ENCODE measurements around the gene VPS13D.

The VPS13D gene

DNA sequence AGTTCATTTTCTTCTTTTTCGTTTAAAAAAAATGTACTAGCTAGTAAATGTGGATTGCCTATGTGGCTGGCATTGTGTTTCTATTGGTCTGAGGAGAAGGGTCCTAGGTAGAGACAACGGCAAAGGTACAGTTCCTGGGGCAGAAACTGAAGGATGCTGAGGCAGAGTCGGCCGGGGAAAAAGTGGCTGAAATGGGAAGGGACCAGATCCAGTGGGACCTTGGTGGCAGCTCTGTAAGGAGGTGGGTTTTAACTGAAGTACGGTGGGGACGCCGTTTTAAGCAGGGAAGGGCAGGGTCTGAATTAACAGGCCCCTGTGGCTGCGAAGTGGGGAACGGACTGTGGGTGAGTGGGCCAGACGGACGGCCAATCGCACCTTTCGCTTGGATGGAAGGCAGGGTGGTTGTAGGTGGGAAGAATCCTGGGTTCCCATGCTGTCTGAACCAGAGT lies 420 bp upstream of the VPS13D start:
- DNase-seq = no peak

DNA sequence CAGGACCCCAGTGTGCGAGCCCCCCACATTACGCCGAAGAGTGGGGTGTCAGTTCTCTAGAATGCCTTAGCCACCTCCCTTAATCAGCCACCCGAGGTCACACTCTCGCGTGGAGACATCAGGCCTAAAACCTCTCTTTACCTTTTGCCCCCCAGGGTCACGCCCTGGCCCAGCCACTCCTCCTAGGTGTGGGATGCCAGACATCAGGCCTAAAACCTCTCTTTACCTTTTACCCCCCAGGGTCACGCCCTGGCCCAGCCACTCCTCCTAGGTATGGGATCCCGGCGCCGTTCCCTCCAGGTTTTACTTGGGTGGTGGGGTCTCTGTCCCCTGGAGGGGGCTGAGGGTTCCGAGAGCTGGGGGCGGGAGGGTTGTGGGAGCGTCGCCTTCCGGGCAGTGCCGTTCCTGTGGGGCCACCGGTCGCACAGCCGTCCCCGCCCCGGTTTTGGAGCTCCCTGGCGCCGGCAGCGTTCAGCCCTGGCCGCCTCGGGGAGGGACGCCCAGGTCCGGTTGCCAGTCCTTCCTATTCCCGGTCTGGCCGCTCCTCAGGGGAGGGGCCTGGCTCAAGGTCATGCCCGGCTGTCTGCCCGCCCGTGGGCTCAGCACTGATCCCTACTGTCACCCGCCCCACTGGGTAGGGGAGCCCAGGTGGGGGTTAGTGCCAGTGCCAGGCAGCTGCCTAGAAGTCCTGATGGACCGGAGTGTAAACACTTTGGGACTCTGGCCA lies 882 bp downstream of the VPS13D start:
- DNase-seq = no peak

DNA sequence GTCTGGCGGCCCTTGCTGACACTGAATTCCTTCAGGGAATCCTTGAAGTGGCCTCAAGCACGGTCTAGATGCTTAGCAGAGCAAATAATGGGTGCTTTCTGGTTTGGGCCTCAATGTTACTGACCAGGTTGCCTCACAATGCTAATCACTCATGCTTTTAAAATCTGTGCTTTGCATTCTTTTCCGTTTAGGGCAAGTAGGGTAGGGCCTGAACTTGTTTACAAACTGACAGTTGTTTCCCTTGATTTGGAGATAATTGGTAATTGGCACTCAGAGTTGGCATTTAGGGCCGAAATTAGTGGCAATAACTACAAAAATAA lies 1.4 kb downstream of the VPS13D start:
- DNase-seq = no peak

DNA sequence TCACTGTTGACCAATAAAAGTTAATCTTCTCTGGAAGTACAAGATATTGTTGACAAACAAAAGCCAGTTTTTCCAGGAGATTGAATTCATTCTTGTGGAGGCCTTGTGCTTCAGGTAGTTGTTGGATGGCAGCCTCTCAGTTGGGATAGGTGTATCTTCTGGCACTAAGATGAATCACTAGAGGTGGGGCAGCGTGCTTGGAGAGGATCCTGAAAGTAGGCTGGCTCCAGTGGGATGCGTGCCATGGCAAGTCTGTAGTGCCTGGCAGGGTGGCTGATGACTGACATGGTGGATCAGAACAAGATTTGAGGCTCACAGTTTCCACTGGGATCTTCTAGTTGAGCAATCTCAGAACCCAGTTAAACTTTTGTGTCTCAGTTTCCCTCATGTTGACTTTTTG lies 2.4 kb downstream of the VPS13D start:
- DNase-seq = no peak

DNA sequence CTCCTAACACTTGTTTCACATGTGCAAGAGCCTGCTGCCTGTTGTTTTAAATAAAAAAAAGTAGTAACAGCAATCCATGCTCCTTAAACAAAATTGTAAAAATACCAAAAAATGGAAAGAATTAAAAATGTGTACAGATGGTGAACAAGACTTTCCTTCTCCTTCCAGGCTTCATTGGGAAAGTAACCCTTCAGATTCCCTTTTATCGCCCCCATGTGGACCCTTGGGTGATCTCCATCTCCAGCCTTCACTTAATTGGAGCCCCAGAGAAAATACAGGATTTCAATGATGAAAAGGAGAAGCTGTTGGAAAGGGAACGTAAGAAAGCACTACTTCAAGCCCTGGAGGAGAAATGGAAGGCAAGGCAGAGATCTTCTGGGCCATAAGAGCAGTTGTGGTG lies 14.2 kb downstream of the VPS13D start:
- DNase-seq = no peak

DNA sequence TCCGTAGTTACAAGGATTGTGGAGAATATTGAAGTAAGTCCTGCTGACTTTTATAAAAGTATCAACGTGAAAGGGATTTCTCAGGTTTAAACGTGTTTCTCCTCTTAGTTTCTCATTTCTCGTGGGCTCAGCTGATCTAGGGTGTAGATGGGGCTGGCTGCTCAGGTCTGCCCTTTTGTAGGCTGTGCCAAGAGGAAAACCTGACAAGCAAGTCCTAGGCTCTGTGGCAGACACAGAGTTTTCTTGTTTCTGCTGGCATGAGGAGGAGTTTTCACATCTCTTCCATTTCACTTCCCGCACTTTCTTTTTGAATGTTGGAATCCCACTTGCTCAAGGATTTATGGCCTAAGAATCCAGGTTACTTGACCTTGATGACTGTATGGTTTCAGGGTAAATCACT lies 14.8 kb downstream of the VPS13D start:
- no peak for DNase-seq

DNA sequence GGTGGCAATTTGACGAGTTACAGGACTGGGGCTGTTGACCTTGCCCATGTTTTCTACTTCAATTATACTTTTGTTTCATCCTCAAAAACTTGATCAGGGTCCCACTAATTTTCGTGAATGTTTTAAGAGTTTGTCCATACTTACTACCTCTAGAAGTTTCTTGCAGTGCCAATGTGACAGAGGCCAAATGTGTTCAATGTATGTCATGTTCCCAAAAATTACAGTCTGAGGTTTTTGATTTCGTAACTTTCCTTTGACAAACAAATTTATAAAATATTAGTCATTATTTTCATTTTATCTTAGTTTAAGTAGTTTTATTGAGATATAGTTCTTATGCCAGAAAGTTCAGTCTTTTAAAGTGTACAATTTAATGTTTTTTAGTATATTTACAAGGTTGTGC lies 15.3 kb downstream of the VPS13D start:
- DNase-seq = no peak

DNA sequence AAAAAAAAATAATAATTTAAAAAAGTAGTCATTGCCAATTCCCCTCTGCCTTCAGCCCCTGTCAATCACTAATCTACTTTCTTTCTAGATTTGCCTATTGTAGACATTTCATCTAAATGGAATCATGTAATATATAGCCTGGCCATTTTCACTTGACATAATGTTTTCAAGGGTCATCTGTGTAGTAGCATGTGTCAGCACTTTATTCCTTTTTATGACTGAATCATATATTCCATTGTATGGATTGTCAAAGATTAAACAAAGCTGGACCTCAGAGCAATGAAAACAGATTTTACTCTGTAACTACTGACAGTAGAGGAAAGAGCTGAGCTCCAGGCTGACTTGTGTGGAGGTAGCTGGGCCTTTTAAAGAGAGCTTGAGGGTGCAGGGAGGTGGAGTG lies 15.9 kb downstream of the VPS13D start:
- no peak for DNase-seq

DNA sequence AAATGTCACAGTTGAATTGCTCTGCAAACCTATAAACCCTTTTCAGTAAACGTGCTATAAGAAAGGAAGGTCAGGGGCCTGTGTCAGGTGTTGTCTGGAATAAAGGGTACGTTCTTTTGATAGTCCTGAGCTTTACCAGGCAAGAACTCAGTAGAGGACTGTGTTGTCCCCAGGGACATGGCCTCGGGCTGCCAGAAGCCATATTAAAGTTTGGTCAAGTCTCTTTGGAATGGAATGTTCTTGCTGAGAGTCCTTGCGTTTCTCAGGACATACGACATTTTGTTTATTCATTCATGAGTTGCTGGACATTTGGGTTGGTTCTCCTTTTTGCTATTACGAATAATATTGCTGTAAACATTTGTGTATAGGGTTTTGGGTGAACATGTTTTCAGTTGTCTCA lies 16.8 kb downstream of the VPS13D start:
- DNase-seq = no peak

DNA sequence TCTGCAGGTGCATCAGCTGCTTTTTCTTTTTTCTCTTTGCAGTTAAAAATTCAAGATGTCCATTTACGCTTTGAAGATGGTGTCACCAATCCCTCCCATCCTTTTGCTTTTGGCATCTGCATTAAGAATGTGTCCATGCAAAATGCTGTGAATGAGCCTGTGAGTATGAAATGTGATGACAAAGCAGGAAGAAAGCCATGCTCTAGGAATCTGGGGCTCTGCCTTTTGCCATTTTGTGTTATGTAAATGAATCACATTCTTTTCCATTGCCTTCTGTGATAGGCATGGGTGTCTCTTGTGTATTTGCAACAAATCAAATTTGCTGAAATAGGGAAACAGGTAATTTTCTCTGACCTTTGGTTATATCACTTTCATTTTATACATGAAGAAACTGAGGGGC lies 19.4 kb downstream of the VPS13D start:
- DNase-seq = no peak

DNA sequence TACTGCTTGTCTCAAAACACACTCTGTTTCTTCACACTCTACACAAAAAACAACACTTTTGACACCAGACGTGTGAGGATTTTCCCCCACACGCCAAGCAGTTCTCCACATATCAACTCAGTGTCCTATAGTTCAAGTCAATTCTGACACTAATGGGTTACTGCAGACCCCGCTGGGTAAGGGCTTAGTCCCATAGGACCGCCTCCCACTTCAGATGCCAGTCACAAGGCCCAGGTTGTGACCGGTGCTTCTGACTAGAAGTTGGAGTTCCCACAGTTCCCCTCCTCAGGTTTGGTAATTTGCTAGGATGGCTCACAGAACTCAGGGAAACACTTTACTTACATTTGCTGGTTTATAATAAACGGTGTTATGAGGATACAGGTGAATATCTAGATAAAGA lies 19.9 kb downstream of the VPS13D start:
- no peak for DNase-seq

DNA sequence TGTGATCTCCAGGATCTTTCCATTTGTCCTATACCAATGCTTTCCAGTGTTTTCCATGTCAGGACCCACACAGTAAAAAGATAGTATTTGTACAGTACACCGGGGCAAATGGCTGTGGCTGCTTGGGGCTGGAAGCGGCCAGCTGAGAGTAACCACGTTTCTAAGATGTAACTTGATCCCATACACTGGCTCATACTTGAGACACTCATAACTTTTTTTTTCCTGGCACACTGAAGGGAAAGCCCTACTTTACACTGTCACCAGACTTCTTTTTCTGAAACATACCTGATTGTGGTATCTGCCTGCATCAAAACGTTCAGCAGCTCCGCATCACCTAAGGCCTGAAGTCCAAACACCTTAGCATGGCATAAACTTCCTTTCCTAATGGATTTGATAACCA lies 21.6 kb downstream of the VPS13D start:
- no peak for DNase-seq

DNA sequence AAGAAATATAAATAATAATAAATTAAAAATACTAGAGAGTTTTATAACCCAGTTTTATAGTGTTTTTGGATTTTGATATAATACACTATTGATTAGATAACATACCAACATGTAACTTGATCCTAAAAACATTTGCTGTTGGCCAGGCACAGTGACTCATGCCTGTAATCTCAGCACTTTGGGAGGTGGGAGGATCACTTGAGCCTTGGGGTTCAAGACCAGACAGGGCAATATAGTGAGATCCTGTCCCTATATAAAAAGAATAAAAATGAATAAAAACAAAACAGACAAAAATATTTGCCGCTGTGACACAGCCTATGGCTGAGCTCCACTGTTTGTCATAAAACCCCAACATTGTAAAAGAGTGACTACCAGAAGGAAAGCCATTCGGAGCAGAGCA lies 26.1 kb downstream of the VPS13D start:
- no peak for DNase-seq

DNA sequence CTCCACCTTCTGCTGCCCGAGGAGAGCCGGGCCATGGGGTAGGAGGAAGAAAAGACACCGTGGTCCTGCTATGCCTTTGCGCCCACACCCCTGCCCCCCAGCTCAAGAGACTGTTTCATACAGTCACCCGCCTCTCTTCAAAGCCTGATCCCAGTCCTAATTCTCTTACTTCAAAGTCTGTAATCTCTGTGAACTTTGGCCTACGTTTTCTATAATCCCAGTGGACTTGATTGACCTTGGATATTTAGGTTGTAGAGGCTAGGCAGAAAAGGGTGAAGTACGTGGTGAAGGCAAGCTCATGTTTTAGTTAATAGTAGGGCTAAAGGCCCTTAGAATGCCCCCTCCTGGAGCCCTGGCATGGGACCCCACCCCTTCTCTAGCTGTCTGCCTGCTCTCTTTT lies 28.4 kb downstream of the VPS13D start:
- DNase-seq = no peak

DNA sequence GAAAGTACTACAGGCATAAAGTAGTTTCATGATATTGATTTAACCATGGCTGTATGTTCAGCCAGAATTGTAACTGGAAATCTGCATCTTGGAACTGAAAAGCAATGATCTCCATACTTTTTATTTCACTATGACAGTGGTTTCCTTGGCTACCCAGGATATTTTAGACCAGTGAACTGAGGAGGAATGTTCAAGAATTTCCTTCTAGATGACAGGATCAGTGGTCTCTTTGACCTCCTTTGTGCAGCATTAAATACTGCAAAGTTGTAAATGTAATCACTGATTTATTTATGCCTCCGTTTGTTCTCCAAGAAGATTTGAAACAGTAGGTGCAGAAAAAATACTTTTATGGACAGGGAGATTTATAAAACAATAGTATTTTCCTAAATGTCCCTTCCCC lies 39.5 kb downstream of the VPS13D start:
- DNase-seq = no peak

DNA sequence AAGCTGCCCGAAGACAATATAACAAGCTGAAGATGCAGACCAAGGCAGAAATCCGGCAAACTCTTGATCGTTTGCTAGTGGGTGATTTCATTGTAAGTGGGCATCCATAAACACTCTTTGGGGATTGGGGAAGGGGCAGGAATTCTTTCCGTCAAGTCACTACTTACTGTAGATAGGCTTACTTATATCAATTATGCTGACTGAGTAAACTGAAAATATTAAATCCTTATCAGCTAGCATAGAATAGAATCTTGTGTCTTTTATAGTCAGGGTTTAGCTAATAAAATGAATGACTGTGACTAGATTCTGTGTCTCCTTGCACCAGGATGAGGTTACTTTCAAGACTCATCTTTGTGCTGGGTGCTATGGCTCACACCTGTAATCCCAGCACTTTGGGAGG lies 41.2 kb downstream of the VPS13D start:
- no peak for DNase-seq

DNA sequence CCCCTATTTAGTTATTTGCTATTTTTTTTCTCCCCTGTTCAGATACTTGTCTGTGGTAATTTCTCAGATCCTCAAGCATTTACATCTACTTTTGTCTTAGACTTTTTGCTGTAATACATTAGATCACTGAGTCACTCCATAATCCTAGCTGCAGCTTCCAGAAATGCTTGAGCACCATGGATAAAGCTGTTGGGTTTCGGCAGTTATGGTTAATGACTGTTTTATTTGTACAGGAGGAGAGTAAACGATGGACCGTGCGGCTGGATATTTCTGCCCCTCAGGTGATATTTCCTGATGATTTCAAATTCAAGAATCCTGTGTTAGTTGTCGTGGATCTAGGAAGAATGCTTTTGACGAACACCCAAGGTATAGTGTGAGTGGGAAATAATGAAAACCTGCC lies 42.9 kb downstream of the VPS13D start:
- no peak for DNase-seq

DNA sequence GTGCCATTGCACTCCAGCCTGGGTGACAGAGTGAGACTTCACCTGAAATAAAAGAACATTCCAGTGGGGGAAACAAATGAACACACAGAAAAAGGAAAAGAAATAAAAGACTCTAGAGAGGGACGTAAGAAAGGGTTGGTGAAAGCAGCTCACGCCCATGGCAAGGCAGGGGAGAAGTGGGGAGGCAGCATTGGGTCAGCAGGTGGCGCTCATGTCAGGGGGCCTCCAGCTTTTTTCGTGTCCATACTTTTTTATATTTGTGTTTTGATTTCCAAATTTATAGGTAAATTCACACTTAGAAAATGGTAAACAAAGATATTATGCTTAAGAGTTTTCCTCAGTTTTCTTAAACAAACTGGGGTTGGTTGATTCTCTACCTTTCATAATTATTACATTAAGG lies 45.5 kb downstream of the VPS13D start:
- DNase-seq = no peak

DNA sequence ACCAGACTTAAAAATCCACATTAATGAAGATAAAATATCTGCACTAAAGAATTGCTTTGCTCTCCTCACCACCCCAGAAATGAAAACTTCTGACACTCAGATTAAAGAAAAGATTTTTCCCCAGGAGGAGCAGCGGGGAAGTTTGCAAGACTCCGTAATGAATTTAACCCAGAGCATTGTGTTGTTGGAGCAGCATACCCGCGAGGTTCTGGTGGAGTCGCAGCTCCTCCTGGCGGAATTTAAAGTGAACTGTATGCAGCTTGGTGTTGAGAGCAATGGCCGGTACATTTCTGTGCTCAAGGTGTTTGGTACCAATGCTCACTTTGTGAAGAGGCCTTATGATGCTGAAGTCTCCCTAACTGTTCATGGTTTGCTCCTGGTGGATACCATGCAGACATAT lies 46.4 kb downstream of the VPS13D start:
- DNase-seq = no peak

DNA sequence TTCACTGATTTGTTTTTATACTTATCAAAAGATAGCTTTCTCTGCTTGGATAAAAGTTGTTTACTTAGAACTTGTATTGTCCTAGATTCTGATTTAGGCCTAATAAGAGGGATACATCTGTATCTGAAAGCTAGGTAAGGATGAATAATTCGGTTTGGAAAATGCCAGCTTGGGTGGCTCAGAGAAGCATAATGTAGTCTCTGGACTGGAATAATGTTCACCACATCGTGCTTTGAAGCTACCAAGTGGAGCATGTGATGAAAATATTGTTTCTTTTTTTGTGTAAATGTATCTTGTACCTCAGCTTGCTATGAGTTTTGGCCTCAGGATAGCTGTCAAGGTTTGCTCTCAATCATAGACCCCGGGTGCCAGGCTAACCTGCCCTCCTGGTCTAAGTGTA lies 49.2 kb downstream of the VPS13D start:
- DNase-seq = no peak

DNA sequence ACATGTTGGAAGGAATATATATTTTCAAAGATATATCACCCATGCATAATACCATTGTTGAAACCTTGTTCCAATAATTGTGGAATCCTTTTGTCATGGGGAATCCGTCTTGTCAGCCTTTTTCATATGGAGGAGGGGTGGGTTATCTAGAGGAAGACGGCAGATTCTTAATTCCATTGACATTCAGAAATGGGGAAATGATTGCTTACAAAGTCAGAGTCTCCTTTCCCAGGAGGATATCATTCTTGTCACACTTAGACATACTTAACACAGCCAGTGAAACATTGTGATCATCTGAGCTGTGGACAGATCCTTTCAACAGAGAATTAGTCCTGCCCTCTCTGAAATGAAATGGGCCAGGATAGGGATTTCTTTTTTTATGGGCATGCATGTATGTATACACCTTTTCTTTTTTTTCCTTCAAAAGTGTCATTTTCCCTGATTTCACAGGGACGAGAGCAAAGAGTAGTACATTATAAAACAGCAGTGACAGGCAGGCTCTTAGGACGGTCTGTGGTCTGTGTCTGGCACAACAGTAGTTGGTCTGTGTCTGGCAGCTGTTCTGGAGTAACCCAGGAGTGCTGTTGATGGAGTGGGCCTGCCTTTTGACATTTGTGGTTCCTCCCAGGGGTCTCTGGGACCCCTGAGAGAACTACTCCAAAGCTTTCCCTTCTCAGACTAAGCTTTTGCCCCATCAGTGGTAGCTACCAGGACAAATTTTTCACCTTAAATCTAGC lies 50.1 kb downstream of the VPS13D start:
- no peak for DNase-seq

DNA sequence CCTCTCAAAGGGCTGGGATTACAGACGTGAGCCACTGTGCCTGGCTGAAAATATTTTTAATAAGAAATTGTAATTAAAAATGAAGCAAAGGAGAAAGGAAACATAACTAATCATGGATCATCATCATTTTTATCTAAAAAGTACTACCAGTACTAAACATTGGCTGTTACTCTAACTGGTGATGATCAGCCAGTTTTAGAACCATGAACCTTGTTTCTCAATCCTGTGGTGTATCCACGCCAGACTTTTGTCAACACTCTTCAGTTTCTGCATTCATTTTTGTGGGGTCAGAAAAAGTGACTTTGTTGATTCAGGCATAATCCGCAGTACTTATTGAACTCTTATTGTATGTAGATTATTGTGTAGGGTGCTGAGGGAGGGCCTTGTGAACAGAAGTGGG lies 52.3 kb downstream of the VPS13D start:
- no peak for DNase-seq

DNA sequence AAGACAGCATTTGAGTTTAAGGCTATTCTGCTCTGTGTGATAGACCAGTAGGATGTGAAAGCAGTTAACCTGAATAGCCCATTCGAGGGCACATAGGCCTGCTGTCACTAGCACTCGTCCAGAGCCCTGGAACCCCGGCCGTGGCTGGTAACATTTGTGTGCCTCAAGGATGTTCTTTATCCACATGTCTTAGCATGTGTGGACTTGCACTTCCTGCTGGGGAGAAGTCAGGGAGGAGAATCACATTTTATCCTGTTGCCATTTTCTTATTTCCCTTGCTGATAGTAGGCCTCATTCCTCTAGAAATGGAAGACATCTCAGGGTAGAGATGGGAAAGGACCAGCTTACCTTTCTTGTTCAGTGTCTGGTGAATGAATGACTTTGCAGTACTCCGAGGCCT lies 54.7 kb downstream of the VPS13D start:
- no peak for DNase-seq

DNA sequence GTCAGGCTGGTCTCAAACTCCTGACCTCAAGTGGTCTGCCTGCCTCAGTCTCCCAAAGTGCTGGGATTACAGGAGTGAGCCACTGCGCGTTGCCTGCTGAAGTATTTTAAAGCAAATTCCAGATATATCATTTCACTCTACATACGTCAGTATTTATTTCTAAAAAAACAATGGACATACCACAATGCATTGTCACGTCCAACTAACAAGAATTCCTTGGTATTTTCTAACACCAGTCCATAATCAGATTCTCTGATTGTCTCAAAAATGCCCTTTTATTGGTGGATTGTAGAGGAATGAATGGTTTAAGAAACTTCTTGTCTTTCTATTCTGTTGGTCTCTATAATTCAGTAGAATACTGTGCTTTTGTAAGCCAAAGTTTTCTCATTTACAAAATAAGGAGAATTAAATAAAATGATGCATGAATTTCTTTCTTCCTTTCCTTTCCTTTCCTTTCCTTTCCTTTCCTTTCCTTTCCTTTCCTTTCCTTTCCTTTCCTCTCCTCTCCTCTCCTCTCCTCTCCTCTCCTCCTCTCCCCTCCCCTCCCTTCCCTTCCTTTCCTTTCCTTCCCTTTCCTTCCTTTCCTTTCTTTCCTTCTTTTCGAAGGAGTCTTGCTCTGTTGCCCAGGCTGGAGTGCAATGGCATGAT lies 55.8 kb downstream of the VPS13D start:
- DNase-seq = no peak
